Stimulated activated CD4-positive, alpha-beta T cell treated with anti-CD3 and anti-CD28 coated beads, Interleukin-15, amount 100 ng/mL, for 48 hours (primary cell): ENCODE measurements around the gene LY6G6F.

ENCODE experiments used
- DNase-seq, 2 donors: peaks; one replicate each; pipeline ENCODE4 v3.0.0-alpha.2; 2020; ENCODE audit warnings: low read depth in 2 of 2

LY6G6F gene

DNA sequence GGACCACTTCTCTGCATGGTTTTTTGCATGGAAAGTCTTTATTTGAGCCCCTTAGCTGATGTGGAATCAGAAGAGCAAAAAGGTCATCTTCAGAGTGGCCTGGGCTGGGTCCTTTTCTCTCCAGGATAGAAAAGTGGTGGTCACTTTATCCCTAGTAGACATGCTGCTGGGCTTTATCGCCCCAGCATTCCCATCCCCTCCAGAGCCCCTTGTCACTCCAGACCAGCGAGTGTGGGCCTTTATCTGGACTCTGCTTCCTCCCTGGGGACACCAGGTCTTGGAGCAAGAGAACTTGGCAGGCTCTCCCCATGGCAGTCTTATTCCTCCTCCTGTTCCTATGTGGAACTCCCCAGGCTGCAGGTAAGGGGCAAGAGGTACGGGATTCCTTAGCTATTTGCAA, at the start of gene LY6G6F:
TSS of gene LY6G6F (plus strand) at position 268 of the 400 bp plus-strand sequence. CDS start at position 309, 41 bp downstream.
- DNase-seq: no peak

DNA sequence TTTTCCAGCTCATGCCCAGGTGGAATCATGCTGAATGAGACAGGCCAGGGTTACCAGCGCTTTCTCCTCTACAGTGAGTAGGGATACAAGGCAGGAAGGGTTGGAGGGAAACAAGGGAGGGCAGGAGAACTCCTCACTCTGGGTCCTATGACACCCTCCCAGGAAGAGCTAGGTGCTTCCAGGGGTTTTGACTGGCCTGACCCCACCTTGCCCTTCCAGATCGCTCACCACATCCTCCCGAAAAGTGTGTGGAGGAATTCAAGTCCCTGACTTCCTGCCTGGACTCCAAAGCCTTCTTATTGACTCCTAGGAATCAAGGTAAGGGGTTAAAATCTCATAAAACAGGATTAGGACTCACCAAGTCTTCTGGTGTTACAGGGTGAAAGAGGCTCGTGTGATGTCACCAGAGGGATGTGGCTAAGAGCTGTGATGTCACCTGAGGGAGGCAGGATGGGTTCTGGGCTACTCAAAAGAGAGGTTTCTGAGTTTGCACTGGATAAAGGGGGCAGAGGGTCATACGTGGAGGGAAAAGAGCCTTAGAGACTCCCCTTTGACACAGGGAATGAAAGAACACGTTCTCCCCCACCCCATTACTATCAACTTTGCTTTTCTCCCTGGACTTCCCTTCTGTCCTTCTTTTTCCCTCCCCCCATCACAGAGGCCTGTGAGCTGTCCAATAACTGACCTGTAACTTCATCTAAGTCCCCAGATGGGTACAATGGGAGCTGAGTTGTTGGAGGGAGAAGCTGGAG, 49.1 kb upstream of the LY6G6F start:
- no peak for DNase-seq

DNA sequence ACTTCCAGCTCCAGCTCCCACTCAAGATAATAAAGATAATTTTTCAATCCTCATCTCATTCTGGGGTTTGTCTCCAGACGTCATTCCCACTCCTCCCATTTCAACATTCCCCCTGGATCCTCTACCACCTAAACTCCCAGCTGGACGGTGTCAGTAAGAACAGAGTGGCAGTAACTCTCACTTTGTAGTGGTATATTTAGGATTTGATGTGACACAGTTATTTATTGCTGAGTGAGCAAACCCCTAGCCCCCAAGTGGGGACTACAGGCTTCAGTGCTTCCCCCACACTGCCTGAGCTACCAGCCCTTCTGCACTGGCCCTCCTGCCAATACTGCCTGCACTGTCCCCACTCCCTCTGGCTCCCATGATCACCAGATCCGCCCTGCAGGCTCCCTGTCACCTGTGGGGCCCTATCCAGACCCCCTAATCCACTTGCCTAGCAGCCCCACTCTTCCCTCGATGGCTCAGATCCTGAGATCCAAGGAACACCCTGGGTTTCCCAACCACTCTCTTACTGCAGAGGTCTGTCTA, 48.4 kb upstream of the LY6G6F start:
- no peak for DNase-seq

DNA sequence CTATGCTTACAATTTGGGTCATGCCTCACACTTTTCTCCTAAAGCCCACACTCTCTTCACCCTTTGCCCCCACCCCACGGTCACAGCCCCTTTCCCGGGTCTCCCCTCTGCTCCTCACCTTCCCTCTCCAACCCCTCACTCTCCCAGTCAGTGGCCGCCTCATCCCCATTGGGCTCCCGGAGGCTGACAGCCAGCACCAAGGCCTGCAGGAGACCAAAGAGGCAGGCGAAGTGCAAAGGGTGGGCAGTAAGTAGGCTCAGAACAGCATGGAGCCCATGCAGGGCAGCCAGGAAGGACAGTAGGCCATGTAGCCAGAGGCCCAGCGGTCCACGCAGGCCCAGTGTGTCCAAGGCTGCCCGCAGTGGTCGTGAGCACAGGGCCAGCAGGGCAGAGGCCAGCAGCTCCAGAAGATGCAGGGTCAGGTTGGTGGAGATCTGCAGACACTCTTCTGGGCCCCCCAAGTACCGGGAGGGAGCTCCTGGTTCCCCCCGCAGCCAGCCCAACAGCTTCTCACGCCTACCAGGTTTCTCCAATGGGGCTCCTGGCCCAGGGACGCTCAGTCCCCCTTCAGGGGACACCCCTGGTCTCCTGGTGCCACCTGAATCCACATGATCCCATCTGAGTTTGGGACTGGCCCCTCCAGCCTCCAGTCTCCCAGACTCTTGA, 47.5 kb upstream of the LY6G6F start:
- no peak for DNase-seq

DNA sequence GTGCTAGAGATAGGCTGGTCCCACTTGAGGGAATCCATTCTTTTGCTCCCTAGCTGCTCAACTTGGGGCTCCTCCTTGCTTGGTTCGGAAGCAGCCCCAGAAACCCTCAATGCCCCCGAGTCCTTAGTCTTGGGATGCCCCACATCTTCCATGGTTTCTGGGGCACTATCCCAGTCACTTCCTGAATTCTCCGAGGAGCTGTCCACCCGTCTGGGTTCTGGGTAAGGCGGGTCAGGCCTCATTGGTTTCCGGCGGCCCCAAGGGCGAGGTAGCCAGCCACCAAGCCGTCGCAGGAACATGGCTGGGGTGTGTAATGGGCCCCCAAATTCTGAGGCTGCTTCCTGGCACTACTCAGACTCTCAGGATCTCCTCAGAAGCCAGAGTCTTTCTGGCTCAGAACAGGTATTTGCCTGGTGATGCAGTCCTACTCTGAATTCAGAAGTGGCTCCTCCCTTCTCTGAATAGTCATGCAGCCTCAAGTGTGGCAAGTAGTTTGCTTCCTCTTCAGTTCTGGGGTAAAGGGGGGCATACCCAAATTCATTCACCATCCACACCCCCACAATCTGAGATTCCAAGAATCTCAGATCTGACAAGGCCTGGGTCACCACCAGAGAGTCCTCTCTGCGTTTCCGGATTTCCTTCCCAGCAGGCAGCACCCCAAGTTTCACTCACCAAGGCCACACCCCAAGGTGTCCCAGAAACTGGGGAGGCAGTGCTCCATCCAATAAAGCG, 46.9 kb upstream of the LY6G6F start:
- no peak for DNase-seq

DNA sequence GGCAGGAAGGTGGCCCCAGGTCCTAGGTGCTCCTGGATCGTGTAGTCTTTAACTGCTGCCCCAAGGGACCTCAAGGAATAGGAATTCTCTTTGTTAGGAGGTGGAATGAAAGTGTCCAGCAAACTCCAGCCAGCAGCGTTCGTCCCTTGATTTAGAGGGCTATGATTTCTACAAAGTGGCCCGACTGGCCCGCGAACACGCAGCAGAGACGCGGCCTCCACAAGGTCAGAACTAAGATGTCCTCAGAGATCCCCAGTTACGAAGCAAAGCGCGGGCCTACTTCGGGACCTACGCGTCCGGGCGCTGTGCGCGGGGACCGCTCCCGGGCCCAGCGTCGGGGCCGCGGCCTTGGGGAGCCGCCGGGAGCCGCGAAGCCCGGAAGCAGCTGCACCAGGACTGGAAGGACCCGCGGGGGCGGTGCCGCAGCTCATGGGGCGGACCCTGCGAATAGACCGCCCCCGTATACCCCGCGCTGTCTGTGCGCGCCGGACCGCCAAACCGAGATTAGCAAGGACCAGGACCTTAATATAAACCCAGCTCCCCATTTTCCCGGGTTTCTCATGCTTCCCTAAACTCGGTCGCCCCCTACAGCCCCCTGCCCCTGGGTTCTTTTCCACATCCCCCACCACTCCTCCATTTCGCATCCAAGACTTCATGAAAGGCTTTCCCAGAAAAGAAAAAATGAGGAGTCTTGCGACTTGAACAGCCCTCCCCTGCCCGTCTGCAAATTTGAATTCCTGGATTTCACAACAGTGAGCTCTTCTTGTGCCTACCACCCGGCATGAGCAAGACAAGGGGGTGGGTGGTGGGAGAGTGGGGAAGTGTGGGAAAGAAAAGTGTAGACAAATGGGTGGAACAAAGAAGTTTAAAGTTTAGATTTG, 46.0 kb upstream of the LY6G6F start, which contains the start of gene C6orf47:
TSS of gene C6orf47 (minus strand) at position 398 of the 881 bp plus-strand sequence. CDS start 831 bp downstream, outside the sequence.
- DNase-seq: peak; percentile 51 to 63

GRCh38 chr6:31661262-31662123, 45.2 kb upstream of the LY6G6F start:
- DNase-seq: no peak

GRCh38 chr6:31662124-31662723, 44.4 kb upstream of the LY6G6F start:
- DNase-seq: no peak

- no peak for DNase-seq
Measured at GRCh38 chr6:31663126-31663960, 43.3 kb upstream of the LY6G6F start.

- DNase-seq: no peak
Measured at GRCh38 chr6:31663961-31664789, 42.5 kb upstream of the LY6G6F start.

- peak; percentile 83 to 84 for DNase-seq
Measured at GRCh38 chr6:31664790-31665500, 41.7 kb upstream of the LY6G6F start, which contains the start of gene GPANK1. TSS of gene GPANK1 (minus strand) at chr6:31664997. CDS start at chr6:31664478, 519 bp downstream.

- DNase-seq: peak; percentile 96 to 99
Measured at GRCh38 chr6:31665501-31666336, 40.9 kb upstream of the LY6G6F start, which contains the start of gene CSNK2B. TSS of gene CSNK2B (plus strand) at chr6:31666080. CDS start at chr6:31666832, 752 bp downstream.

- no peak for DNase-seq
Measured at GRCh38 chr6:31666337-31666965, 40.2 kb upstream of the LY6G6F start.

DNA sequence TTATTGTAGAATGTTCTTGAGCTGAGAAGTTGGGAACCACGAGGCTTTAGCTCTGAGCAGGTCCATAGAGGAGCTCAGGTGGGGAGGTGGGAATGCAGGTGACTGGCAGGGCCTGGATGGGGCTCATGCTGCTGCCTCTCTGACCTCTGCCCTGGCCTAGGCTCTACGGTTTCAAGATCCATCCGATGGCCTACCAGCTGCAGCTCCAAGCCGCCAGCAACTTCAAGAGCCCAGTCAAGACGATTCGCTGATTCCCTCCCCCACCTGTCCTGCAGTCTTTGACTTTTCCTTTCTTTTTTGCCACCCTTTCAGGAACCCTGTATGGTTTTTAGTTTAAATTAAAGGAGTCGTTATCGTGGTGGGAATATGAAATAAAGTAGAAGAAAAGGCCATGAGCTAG, 37.0 kb upstream of the LY6G6F start, which contains the start of gene LY6G5B:
TSS of gene LY6G5B (plus strand) at position 301 of the 400 bp plus-strand sequence. CDS start 975 bp downstream, outside the sequence.
- no peak for DNase-seq

DNA sequence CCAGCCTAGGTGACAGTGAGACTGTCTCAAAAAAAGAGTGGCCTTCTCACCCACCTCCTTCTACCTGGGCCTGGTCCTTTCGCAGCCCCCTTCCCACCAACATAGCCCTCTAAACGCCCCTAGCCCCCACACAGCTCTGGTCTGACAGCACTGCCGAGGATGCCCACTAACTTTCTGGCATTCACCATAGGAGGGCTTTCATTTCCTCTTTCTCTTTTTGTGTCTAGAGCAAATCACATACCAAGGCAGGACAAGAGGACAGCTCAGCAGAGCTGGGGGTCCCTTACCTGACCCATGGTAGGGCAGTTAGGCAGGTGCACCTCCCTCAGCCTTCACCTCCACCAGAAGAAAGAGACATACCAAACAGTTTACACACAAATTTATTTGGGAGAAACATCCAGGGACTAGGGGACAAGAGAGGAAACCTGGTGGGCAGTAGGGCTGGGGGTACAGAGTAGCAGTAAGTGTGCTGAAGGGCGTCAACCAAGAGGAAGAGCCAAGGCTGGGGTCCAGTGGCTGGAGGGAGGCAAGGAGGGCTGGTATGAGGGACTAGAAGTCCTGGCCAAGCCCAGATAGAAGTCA, 30.3 kb upstream of the LY6G6F start:
- DNase-seq: no peak
